ENCODE data around the gene CPLX3. TPM values are rescaled to one million over a fixed set of nuclear protein-coding genes. Genes with fewer than 3 reads are reported as not detected.

CPLX3 gene
- total RNA-seq, 2 donors from 2014 or later: 0.15 TPM; not detected in 1

DNA sequence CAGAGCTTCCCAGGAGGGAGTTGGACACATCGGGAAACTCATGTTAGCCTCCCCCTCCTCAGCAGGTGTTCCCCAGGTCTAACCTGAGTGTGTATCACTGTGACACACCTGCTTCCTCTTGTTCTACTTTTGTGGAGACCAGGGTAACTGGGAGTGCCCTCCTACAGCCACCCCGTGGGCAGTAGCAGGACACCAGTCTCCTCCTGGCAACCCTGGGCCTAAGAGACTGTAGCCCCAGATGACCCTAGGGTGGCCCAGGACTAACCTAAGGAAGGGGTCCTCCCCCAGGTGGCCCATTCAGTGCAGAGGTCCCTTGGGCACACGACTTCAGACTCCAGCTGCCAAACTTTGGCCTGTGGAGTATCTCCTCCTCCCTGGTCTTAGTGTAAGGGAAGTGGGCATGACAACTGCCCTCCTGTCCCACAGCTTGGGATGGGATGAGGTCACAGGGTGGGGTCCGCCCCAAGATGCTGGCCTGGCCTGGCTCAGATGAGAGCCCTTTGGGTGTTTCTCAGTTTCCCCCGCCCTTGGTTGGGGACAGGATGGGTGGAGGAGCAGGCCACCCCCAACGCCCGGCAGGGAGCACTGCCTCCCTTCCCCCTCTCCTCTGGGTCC is 39.8 kb upstream of the CPLX3 start:
- intact Hi-C loops (cut with DNase I, micrococcal nuclease): no loop called here
- ATAC-seq (no peak), DNase-seq (no peak)

DNA sequence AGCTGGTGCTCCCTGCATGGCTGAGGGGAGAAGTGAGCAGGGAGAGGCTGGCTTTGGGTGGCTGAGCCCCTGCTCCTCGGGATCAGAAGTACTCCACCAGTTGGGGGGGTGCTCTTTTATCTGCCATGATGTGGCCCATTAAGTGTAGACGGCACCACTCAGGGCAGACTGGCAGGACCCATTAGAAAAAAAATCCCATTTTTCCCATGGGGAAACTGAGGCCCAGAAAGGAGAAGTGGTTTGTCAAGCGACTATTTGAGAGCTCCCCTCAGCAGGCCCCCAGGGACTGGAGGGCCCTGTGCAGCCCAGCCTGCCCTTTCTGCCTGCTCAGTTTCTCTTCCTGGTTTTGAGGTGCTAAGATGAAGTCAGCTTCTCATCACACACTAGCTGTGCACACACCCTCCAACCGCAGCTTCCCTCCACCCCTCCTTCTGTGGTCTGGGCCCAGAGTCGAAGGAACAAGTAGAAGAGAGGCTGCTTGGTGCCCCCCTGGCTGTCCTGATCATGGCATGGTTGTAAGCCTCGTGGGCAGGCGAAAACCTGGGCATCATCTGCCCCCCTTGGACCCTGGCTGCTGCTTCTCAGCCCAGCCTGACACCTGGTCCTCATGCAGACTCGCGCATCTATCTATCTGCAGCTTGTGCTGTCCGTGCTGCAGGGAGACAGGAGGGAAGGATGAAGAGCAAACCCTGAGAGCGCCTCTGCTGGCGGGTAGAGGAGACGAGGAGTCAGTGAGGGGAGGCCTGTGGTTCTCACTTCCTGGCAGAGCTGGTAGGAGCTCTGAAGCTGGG is 39.0 kb upstream of the CPLX3 start:
- intact Hi-C loops (cut with DNase I, micrococcal nuclease): no loop called here
- ATAC-seq: peak; percentile 62
- DNase-seq: peak; percentile 84 to 87

DNA sequence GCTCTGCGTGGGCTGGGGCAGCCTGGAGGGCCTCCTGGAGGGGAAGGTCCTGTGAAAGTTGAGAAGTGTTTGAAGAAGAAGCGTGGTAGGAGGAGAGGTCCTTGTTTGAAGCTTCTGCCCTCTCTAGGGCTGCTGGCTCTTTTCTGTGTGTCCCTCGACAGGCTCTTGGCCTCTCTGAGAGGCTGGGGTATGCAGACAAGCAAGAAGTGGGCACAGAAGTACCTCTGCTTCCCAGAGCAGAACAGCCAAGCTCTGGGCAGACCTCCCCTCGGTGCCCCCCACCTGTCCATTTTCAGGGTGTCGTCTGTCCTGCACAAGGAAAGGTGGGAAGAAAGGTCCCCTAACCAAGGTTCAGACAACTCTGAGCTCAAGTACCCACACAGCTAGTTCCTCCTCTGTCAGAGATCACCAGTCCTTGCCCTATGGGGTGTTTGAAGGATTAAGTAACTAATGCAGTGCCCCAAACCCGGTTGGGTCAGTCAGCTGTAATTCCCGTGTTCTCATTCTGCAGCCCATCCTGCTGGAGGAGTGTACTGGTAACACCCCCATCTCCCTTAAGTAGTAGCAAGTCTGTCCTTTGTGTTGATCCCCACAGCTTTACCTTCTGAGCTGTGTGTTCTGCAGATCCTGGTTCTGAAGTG is 38.3 kb upstream of the CPLX3 start:
- ATAC-seq (no peak), DNase-seq (no peak)
- intact Hi-C loops (cut with DNase I, micrococcal nuclease): no loop called here

DNA sequence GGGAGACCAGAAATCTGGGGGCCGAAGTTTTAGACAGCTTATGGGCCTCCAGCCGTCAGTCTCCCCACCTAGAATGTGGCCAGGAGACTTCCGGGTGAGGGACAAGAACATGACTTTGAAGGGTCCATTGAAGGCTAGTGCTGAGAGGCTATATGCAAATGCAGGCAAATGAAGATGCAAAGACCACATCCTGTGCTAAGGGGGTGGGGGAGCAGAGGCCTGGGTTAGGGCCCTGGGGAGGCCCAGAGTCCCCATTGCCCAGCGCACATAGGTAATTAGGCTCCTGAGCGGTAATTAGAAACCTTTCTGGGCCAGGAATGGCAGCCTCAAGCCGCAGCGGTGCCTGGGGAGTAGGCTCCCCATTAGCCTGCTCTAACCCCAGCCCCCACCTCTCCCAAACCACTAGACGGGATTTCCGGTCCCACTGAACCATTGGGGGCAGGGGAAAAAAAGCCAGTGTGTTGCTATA is 37.7 kb upstream of the CPLX3 start:
- DNase-seq (peak in 1 of 2 donors; percentile 53), ATAC-seq (peak; percentile 12)
- intact Hi-C loops (cut with DNase I, micrococcal nuclease): no loop called here

DNA sequence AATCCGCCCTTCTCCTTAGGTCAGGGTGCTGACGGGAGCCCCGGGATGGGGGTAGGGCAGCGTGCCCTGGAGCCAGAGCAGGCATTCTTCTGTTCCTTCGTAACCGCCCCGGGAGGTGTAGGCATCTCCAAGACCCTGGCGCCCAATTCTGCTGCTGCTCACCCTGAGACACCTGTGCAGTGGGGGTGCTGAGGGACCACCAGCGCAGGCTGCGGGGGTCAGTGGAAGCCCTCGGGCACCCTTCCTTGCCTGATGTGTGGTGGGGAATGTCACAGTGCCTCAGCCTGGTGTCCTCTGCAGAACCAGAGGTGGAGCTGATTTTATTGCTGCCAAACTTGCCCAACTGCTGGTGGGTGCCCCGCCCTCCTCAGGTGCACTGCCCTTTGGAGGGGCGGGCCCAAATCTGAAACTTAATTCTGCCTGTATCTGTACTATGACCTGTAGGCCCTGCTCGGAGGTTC is 37.2 kb upstream of the CPLX3 start:
- ATAC-seq (peak; percentile 86), DNase-seq (peak; percentile 82 to 88)
- intact Hi-C loops (cut with DNase I, micrococcal nuclease): no loop called here

DNA sequence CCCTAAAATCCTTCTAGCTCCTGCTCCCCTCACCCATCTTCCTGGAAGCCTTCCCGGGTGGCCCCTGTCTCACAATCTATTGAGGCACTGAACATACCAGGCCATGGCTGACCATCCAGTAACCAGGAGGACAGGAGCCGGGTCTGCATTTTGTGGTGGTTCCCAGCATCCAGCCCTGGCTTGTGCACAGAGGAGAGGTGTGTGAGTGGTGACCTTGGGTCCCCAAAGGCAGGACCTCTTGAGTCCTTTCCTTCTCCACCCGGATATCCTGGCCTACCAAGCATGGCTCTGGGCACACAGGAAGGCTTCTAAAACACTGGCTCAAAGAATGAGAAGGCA is 36.7 kb upstream of the CPLX3 start:
- intact Hi-C loops (cut with DNase I, micrococcal nuclease): no loop called here
- ATAC-seq (peak; percentile 26), DNase-seq (no peak)

DNA sequence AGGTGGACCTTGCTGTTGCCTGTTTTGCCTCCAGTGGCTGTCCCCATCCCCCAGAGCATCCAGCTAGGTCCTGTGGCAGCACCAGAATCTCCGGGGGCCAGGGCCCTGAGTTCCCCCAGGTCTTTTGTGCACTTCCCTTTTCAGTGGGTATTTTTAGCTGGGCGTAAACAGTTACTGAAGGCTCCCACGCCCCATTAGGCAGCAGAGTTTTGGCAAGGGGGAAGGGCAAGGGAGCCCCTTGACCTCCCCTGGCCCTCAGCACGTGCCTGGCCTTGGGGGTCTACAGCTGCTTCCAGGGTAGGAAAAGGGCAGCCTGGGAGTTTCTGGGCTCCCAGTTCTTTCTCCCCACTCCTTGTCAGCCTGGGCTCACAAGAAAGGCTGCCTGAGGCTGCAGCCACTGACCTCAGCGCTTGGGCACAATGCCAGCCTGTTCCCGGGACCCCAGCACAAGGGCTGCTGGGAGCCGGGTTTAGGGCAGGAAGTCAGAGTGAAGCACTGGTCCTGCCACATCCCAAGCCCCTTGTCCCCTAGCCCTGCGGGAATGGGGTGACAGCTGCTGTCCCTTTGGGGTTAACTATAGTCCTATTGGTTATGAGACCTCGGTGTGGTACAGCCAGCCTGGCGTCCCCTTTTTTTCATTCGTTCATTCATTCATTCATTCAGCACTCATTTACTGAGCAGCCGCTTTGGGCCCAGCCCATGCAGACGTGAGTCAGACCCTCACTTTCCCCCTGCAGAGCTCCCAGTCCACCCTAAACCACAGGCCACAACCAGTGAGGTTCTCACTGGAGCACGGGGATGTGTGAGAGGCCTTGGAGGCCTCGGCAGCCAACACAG is 36.1 kb upstream of the CPLX3 start:
- DNase-seq: peak; percentile 74 to 79
- ATAC-seq: no peak
- intact Hi-C loops (cut with DNase I, micrococcal nuclease): no loop called here

DNA sequence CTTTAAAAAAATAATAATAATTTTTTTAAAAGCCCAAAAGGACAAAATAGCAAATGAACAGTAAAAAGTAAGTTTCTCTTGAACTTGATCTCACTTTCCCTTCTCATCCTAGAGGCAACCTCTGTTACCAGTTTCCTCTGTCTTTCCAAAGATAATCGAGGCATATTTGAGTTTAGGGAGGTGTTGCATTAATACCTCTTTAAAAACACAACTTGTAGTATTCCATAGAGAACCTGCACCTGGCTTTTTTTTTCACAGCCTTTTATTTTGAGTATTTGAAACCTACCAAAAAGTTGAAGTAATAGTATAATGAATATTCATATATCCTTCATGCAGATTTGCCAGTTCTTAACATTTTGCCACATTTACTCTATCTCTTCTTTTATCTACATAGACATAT is 35.4 kb upstream of the CPLX3 start:
- ATAC-seq (no peak), DNase-seq (no peak)
- intact Hi-C loops (cut with DNase I, micrococcal nuclease): no loop called here

DNA sequence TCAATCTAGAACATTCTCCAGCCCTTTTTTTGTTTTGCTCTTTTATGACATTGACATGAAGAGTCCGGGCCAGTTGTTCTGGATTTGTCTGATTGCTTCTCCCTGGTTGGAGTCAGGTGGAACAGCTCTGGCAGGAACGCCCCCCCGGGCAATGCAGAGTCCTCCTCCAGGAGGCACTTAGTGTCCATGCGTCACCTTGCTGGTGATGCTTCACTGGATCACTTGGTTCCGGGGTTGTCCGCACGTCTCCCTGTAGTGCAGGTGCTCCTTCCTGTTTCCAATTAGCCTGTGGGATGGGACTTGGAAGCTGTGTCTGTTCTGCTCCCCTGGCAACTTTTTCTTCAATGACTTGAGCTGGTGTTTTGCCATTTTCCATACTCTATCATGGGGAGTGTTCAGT is 34.8 kb upstream of the CPLX3 start:
- ATAC-seq: no peak
- intact Hi-C loops (cut with DNase I, micrococcal nuclease): no loop called here
- DNase-seq: no peak

DNA sequence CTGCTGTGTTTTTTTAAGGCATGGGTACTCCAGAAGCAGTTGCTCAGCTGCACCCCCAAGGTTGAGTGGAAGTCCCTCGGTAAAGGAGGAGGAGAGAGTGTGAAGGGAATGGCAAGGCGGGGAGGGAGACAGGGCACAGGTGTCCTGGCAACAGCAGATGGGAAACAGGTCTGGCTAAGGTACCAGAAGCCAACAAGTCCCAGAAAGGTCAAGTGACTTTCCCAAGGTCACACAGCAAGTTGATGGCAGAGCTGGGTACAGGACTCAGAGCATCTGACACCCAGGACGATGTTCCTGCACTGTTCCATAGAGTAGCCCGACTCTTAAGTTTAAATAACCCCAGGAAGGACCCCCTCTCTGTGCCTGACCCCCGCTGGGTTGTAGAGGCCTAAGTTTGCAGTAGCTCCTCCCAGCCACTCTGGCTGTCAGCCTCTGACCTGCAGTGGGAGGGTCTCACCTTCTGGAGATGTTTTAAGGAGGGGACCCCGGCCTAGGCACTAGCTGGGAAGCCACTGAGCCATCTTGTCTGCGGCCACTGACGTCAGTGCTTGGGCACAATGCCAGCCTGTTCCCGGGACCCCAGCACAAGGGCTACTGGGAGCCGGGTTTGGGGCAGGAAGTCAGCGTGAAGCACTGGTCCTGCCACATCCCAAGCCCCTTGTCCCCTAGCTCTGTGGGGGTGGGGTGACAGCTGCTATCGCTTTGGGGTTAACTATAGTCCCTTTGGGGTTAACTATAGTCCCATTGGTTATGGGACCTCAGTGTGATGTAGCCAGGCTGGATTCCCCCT is 34.0 kb upstream of the CPLX3 start:
- no peak for ATAC-seq
- intact Hi-C loops (cut with DNase I, micrococcal nuclease): no loop called here
- DNase-seq: no peak

DNA sequence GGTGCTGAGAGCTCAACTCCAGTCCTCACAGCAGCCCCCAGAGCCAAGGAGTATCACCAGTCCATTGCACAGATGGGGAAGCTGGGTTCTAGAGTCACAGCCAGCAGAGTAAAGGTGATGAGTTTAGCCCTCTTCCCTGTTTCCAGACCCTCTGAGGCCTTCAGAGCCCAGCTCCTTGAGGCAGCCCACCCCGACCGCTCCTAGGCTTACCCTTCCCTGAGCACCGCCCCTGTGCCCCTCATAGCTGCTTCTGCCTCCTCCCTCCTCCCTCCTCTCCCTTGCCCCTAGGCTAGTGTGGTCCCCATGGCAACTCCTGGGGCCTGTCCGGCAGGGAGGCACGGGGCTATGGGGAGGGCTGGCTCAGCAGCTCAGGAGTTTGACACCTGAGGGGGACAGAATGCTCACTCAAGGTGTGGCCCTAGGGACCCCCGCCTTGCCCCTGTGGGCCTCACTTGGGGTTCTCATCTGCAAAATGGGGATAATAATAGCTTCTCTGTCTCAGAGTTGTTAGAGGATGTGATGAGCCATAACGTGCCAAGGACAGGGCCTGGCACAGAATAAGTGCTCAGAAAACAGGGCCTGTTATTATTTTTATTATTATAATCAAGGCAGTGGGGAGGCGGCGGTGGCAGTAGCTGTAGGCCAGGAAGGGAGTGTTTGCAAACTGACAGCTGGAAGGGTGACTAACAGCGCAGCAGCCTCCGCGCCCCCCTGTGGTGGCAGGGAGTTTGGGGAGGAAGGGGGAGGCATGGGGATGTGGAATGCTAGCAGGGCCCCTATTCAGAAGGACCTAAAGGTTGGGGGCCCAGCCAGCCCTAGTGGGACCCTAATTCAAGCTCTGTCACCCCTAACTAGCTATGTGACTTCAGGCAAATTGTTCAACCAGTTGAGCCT is 33.0 kb upstream of the CPLX3 start:
- DNase-seq (peak in 1 of 2 donors; percentile 62), ATAC-seq (no peak)
- intact Hi-C loops (cut with DNase I, micrococcal nuclease): no loop called here

DNA sequence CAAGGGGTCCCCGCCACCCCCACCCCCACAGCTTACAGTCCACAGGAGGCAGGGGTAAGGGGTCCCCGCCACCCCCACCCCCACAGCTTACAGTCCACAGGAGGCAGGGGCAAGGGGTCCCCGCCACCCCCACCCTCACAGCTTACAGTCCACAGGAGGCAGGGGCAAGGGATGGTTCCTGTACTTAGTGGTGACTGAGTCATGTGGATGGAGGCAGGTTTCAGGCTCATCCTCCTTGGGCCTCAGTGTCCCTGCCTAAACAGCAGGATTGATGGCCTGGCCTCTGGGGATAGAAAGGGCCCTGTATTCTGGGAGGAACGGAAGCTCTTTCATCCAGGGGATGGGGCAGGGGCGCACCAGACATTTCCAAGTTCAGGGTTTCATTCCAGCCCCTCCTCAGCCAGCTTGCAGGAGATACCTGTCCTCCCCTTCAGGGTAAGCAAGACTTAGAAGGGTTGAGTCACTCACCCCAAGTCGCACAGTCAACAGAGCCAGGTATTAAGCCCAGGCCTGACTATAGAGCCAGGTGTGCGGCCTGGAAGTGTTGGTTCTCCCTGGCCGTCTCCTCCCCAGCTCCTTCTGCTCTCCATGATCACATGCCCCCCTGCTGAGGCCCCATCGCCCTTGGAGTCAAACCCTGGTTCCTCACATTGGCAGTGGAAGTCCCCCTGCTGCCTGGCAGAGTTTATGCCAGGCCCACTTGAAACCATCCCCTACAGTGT is 32.0 kb upstream of the CPLX3 start:
- ATAC-seq: no peak
- intact Hi-C loops (cut with DNase I, micrococcal nuclease): no loop called here
- DNase-seq: no peak

DNA sequence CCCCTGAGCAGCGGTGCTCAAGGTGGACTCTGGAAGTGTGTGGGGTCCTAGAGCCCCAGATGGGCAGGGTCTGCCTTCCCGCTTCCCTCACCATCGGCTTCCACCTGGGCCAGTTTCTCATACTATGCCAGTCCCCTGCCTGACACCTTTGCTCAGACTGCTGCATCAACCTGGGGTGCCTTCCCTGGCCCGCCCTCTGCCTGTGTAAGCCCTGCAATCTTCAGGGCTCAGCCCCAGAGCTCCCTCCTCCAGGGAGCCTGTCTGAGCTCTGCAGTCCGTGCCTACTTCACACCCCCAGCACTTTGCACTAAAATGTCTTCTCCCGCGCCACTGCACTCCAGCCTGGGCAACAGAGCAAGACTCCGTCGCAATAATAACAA is 31.5 kb upstream of the CPLX3 start:
- intact Hi-C loops (cut with DNase I, micrococcal nuclease): no loop called here
- ATAC-seq: no peak
- no peak for DNase-seq

DNA sequence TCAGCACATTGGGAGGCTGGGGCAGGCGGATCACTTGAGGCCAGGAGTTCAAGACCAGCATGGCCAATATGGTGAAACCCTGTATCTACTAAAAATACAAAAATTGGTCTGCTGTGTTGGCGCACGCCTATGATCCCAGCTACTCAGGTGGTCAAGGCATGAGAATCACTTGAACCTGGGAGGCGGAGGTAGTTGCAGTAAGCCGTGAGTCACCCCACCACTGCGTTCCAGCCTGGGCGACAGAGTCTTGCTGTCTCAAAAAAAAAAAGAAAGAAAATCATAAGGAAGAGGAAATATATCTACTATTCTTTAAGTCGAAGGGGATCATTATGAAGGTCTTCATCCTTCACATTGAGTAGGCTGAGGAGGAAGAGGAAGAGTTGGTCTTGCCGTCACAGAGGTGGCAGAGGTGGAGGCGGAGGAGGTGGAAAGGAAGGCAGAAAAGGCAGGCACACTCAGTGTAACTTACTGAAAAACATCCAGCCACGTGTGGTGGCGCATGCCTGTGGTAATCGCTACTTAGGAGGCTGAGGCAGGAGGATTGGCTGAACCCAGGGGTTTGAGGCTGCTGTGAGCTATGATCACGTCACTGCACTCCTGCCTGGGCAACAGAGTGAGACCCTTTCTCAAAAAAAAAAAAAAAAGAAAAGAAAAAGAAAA is 30.3 kb upstream of the CPLX3 start:
- DNase-seq (no peak), ATAC-seq (no peak)
- intact Hi-C loops (cut with DNase I, micrococcal nuclease): no loop called here

DNA sequence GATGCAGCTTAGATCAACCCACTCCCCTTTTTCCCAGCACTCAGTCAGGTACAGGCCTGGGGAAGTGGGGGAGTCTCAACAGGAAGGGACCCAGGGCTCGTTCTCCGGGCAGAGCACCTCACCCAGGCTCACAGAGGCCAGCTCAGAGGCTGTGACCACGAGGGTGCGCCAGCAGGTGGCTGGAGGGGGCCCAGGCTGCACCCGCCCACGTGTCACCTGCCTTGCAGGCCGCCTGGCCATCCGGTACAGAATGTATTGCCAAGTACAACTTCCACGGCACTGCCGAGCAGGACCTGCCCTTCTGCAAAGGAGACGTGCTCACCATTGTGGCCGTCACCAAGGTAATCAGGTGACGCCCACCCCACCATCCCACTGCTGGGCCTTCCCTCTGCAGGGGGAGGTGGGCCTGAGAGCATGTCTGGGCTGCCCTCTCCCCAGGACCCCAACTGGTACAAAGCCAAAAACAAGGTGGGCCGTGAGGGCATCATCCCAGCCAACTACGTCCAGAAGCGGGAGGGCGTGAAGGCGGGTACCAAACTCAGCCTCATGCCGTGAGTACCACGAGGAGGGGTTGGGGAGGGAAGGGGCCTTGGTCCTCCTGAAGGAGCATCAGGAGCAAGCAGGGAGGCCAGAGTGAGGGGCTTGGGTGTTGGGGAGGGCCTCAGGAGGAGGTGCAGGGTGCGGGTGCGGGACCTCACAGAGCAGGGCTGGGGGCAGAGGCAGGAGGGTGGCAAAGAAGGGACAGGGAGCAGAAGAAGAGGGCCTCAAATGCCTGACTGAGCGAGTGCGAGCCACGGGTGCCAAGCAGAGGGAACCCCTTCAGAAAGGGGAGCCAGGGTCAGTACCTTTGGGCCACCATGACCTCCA is 27.8 kb upstream of the CPLX3 start:
- DNase-seq: peak; percentile 73 to 77
- intact Hi-C loops (cut with DNase I, micrococcal nuclease): no loop called here
- peak; percentile 48 for ATAC-seq

Data from left colon (tissue), 2 donors.